HG03457 (cell line): ENCODE results near the gene PPP4C.
"Not testable (repeated sequence)": the region's sequence is repeated elsewhere in the genome, so short reads cannot be mapped to it uniquely, and the experiment has no call there.

Experiments used
- ATAC-seq: cut with Tn5 transposase; IDR thresholded peaks from one replicate; pipeline ENCODE4 v1.9.1; 2021; ENCODE audit warnings: moderate number of reproducible peaks; ENCODE audit not compliant: unreplicated experiment

Gene PPP4C

DNA sequence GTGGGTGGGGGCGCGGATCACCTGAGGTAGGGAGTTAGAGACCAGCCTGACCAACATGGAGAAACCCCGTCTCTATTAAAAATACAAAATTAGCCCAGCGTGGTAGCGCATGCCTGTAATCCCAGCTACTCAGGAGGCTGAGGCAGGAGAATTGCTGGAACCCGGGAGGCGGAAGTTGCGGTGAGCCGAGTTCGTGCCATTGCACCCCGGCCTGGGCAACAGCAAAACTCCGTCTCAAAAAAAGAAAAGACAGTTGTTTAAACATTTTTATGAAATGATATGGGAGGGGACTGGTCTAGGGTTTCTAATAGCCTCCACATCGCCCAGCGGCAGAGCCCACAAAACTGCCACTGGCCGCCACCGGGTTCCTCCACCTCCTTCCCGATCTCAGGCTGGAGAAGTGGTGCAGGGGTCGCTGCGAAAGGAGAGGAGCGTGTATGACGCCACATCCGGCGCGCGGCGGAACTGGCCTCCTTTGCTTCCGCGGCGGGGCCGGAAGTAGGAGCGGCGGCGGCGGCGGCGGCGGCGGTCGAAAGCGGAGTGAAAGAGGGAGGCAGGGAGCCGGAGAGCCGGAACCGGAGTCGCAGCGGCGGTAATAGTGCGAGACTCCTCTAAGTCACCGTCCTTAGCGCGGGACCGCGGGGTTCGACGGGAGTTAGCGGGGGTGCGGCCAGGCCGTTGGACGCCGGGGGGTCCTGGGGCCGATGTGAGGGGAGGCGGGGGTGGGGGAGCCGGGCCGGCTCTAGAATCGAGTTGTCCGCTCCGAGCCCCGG is at the start of gene PPP4C:
Gene PPP4C (plus strand): TSS at position 492 of the 773 bp plus-strand sequence. CDS start 384 bp downstream, outside the sequence.
- no peak for ATAC-seq

DNA sequence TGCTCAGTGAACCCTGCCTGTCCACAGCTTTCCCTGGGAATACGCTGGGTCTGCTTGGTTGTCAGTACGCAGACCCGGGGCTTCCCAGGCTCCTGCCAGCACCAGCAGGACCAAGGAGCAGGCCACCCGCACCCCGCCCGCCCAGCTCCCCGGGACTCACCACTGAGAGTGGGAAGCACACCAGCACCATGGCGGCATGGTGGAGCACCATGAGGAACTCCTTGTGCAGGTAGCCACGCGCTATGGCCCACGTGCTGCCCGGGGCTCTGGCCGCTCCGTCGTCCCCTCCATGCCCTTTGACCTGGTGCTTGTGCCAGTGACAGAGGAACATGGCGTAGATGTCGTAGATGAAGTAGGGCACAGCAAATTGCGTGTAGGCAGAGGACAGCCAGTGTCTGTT is 49.3 kb upstream of the PPP4C start:
- no peak for ATAC-seq

DNA sequence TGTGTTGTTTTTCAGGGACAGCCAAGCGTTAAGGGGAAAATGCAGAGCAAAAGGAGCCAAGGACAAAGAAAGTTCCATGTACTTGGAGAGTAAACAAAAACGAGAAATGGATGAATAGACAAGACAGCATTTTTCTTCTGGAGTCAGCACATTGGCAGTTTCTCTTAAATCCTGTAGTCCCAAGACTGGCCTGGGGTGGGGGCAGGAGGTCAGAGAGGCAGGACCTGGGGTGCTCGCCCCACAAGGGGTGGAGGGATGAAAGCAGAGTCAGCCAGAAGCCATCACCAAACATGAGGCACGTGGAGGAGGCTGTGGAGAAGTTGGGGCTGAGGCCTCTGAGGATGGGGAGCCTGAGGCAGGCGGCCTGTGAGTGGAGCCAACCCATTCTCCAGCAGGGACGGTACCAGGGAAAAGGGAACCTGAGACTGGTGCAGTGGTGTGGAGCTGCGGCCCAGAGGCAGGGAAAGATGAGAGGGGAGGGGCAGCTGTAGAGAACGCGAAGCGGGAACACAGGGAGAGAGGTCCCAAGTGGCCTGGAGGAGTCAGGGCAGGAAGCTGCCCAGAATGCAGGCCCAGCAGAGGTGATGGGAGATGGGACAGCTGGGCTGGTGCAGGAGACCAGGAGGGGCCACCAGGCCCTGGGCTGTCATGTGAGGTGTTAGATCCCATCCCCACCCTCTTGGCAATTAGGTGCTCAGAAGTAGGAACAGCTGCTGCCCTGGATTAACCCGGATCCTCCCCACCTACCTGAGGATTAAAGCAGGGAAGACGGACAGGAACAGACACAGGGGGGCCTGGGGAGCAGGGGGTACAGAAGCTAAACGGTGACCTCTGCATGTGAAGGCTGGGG is 48.0 kb upstream of the PPP4C start:
- no peak for ATAC-seq

DNA sequence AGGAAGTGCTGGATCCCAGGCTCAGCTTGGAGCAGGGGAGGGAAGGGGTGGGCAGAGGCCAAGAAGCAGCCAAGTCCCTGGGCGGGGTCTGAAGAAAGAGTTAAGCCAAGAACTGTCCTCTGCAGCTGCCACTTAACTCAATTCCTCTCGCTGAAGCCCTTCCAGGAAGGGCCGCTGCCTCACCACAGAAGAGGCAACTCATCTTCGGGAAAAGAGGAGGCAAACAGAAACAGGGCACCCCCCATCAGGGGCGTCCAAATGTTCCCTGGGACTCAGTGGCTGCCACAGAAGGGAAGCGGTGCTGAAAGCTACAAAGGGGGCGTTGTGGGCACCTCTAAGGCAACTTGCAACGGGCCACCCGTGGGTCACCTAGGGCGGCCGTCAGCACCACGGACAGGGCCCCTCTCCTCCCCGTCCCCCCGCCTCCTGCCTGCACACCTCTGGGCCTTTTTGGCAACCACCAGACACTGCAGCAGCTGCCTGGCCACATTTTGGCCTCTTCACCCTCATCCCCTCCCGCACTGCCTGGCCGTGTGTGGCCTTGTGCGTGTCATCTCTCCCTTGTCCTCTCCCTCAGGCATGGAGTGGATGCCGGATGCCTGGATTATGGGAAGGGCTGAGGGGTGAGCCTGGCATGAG is 47.2 kb upstream of the PPP4C start:
- no peak for ATAC-seq

DNA sequence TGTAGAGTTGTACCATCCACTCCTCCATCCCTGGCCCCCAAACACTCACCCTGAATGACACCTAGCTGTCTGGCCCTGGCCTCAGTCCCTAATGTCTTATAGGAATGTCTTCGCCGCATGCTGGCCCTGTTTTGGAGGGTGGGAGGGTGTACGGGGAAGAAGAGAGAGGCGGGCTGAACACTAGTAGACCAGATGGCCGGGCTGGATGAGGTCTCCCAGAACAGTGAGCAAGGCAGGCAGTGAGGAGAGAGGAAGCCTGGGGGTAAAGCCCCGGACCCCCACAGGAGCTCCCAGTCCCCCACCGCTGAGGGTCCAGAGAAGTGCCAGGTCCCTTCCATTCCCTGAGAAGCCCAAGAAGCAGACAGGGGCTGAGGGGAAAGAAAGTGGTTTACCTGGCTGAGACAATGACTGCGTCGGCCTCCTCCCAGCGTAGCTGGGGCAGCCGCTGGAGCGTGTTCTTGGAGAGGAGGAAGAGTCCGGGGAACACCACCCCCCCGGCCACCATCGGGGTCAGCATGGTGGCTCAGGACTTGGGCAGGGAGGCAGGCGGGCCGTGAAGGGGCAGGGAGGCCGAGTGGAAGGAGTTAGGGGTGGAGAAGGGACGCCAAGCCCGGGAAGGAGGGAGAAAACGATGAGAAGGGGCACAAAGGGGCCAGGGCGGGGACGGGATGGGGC is 45.6 kb upstream of the PPP4C start:
- no peak for ATAC-seq

DNA sequence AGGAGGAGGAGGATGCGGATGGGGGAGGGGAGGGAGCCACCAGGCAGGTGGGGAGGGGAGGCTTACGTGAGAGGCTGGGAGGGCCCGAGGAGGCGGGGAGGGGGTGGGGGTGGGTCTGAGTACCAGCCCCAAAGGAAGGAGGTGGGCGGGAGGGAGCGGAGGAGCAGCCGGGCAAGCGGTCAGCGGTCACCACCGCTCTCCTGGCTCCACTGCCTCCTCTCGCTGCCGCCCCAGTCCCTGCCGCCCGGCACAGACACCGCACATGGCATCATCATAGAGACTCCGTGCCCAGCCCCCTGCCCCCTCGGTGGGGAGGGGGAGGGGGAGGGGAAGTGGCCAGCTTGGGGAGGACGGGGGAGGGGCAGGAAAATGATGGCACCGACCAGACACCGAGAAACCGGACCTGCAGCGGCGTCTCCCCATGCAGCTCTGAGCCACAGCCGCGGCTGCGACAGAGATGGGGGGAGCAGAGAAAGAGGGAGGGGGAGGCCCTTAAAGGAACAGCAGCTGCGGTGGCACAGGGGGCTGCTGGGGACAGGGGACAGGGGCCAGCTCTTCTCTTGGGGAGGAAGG is 44.9 kb upstream of the PPP4C start, which contains the start of gene TLCD3B:
Gene TLCD3B (minus strand): TSS at position 431 of the 573 bp plus-strand sequence. CDS start 744 bp downstream, outside the sequence.
- no peak for ATAC-seq

DNA sequence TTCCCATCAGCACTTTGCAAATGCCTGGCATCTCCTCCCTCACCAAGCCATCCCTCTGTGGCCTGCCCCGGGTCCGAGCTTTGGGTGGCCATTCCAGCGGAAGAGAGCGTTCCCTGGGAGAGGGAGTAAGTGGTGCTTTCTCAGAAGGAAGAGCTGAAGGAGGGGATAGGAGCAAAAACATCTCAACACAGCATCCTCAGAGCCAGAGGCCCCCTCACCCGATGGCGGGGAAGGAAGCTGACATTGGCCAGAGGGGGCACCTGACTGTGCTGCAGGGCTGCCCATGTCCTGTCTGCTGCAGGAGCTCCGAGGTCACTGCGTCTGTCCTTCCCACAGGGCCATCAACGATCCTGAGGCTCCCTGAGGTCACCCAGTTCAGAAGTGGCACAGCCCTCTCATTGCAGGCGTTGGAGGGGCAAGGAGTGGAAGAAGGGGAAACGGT is 44.3 kb upstream of the PPP4C start:
- ATAC-seq, result no peak

DNA sequence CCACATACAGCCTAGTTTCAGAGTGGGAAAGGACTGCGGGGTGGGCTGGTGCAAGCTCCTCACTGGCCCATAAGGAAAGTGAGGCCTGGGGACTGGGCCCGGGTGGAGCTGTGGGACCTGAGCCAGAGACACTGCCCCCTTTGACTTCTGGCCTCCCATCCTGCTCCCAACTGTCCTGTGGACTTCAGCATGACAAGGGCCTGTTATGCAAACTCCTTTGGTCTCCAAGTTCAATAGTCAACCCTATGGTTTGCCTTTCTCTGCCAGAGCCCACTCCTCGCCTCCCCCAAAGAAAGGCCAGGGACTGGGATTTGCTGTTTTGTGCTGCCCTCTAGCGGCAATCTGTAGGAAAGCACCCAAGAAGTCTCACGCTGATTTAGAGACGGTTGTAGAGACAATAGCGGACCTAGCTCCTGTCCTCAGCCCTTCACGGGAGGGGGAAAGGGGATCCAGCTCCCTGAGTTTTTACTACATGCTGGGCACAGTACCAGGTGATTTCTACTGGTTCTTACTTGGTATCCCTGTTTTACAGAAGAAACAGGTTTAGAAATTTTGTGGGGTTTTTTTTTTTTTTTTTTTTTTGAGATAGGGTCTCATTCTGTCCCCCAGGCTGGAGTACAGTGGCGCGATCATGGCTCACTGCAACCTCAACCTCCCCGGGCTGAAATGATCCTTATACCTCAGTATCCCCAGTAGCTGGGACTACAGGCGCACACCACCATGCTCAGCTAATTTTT is 43.5 kb upstream of the PPP4C start:
- ATAC-seq, result no peak

DNA sequence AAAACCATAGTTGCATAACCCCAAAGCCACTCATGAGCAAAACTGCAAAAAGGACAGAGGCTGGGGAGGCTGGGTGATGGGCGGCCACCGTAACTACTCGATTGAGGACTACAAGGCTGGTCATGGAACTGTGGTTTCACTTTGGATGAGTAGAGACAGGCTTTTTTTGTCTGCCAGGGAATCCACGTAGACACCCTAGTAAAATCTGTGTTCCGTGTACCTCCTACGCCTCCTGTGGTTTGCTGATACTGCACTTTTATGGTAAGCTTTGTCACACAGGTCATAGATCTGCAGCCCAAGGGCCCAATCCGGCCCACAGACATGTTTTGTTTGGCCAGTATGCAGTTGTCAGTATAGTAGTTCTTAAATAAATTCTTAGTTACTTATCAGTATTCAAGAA is 42.5 kb upstream of the PPP4C start:
- no peak for ATAC-seq

DNA sequence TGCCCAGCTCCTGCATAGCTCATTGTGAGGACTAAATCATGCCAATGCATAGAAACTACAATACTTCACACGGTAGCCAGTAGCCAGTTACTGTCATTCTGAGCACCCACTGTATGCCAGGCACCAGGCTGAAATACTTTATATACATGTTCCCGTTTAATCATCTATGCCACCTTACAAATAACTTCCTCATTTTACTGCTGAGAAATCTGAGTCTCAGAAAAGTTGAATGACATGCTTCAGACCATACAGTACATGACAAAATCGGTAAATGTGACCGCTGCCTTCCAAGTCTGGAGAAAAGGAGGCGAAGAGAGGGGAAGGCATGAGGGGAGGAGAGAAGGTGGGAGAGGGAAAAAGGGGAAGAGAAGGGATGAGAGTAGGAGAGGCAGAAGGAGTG is 35.6 kb upstream of the PPP4C start:
- ATAC-seq, result no peak

DNA sequence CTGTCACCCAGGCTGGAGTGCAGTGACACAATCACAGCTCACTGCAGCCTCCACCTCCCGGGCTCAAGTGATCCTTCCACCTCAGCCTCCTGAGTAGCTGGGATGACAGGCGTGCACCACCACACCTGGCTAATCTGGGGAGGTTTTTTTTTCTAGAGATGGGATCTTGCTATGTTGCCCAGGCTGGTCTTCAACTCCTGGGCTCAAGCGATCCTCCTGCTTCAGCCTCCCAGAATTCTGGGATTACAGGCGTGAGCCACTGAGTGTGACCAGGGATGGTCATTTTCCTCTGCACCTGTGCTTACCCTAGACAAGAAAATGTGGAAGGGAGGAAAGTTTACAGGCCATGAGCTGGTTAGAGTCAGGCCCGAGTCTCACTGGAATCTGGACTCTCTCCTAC is 35.1 kb upstream of the PPP4C start:
- not testable (repeated sequence) for ATAC-seq

DNA sequence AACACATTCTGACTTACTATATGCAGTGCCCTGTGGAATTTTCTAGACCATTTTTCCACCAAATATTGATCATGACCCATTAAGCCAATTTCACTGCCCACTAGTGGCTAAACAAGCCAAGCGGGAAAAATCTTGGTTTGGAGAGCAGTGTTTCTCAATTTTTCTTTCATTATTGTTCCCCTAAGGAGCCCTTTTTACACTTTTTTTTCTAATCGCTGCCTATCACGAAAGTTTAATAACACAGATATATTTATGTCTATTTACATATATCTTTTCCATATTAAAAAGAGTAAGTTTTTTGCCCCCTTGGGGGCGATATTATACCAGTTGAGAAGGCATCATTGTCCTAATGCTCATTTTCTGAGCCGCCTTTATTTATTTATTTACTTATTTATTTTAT is 34.0 kb upstream of the PPP4C start:
- no peak for ATAC-seq

DNA sequence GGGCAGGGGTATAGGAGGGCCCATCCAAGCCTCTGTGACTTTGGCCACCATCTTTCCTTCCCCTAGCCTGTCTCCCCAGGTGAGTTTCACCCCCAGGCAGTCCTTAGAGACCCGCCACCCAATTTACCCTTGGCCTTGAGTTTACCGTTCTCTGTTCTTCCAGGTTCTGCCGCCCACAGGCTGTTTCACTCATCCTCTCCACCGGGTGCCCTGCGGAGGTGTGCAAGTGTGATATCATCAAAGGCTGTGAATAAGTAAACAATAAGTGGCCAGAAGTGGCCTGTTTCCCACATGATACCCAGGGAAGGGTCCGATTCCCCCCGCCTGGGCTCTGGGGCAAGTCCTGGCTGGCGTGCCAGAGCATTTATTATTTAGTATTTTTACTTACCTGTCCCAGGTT is 29.6 kb upstream of the PPP4C start:
- ATAC-seq, result no peak

DNA sequence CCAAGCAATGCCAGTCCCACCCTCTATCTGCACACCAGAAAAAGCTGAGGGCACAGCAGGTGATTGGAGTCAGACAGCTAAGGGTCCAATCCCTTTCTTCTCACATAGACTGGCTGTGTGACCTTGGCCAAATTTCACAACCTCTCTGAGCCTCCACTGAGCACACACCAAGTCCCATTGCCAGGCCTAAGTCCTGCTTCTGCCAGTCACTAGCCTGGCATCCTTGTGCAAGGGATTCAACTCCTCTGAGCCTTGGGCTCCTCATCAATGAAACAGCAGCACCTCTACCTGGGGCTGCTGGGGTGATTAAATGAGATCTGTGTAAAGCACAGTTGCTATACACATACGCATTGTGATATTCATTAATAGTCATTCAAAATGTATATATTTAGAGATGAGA is 29.2 kb upstream of the PPP4C start:
- ATAC-seq, result no peak

DNA sequence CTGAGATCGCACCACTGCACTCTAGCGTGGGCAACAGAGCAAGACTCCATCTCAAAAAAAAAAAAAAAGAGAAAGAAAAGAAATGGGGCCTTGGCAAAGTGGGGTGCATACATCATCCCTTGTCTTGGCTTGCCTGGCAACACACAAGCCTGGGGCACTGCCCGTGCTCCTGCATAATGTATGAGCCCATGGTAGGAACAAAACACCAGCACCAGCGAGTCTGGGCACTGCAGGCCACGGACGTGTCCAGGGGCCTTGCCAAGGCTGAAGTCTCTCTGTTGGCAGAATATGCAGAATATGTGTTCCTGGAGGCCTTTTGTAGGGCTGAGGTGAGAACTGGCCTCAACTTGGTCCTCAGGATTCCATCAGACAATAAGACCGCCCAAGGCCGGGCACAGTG is 25.9 kb upstream of the PPP4C start:
- no peak for ATAC-seq

DNA sequence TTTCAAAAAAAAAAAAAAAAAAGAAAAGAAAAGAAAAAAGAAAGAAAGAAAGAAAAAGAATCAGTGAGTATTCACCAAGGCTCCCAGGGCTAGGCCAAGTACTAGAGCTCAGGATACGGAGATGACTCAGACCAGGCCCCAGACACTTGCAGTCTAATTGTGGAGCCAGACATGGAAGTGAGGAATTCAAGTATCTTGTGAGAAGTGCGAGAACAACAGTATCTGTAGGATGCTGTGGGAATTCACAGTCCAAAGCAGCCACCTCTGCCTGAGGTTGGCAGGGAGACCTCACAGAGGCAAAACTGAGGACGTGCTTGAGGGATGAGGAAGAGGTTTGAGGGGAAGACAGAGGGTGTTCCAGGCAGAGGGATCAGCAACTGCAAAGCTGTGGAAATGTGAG is 24.3 kb upstream of the PPP4C start:
- ATAC-seq, result no peak

DNA sequence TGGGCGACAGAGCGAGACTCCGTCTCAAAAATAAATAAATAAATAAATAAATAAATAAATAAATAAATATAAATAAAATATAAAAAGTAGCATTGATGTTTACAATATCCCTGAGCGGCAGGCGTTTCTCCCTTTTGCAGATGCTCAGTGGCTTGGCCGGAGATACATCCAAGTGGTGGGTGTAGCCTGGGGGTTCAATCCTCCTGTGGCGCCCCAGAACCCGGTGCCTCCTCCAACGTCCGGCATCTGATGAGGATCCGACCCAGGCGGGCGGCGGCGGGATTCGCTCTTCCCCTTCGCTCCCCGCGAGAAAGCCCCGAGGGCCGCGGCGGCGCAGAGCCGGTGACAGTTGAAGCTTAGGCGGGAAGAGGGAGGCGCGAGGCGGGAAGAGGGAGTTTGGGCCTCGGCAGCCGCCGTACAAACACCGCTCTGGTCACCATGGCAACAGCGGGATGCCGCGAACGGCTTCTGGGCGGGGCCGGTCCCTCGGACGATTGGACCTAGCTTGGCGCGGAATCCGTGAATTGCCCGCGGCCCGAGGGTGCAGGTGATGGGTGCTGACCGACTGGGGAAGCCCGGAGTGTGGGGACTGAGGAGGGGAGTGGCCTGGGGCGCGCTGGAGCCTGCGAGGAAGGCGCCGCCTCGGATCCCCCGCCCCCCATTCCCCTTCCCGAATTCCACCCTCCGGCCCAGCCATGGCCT is 23.0 kb upstream of the PPP4C start:
- peak; percentile 43 for ATAC-seq

DNA sequence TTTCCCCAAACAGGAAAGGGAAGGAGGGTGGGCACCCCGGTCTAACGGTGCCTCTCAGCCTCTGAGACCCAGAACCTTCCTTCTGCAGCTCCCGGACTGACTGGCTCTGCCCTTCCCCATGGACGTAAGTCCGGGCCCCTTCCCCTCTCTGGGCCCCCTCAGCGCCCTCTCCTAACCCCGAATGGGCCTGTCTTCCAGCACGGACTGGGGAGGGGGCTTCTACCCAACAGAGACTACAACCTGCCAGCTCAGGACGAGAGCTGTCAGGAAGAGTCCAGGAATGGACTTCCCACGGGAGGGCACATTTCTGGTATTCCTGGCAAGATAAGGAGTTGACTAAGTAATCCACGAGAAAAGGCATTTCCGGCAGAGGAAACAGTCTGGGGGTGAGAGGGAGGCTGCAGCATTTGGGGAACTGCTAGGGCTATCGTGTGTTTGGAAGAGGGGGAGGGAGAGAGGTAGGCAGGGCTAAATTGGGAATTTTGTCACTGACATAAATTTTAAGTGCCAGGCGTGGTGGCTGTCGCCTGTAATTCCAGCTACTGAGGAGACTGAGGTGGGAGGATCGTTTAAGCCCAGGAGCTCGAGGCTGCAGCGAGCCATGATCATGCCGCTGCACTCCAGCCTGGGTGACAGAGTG is 22.3 kb upstream of the PPP4C start:
- no peak for ATAC-seq

DNA sequence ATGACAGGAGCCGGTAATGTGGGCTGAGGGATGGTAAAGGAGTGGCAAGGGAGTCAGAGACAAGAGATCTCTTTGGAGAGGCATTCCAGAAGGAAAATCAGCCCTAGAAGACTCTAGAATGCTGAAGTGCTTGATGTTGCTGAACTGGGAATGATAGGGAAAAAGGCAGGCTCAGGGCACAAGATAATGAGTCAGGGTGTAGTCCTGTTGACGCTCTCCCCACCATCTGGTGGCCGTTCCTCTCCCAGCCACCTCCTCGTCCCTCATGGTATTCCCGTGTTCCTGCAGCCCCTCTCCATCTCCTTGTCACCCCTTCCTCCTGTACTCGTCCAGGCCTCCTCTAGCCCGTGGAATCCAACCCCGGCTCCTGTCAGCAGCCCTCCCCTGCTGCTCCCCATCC is 21.3 kb upstream of the PPP4C start:
- ATAC-seq, result no peak
